COR-L47 (cell line): Measurements from ENCODE around the gene GFOD1.
"Not testable (repeated sequence)": the region's sequence is repeated elsewhere in the genome, so short reads cannot be mapped to it uniquely, and the experiment has no call there.

Experiments
- DNase-seq: peaks from one replicate; lab custom pipeline; 2025; lab: John Stamatoyannopoulos, UW

GFOD1 gene

DNA sequence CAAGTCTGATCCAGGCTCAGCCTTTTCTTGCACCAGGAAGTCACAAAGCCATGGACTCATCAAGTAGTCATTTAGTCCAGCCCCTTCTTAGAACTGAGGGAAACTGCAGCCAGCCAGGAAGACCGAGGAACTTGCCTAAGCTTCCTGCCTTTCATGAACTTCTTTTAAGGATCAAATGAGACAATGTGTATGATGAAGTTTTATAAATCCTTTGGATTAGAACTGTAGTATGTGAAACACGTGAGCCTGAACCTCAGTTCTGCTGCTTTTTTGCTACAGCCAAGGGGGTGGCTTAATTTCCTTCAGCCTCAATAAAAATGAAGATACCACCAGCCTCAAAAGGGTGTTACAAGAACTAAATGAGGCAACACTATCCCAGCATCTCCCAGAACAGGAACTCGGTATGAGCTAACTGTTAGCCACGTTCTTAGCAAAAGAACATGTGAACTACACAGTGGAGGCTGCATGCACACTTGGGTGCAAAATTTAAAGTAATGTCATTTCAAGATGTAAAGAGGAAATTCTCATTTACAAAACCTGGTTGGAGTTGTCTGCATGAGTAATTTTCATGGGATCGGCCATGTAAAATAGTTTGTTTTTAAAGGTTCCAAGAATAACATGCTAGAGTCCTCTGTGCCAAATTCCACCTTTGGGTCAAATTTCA, 83.0 kb downstream of the GFOD1 start:
- no peak for DNase-seq

DNA sequence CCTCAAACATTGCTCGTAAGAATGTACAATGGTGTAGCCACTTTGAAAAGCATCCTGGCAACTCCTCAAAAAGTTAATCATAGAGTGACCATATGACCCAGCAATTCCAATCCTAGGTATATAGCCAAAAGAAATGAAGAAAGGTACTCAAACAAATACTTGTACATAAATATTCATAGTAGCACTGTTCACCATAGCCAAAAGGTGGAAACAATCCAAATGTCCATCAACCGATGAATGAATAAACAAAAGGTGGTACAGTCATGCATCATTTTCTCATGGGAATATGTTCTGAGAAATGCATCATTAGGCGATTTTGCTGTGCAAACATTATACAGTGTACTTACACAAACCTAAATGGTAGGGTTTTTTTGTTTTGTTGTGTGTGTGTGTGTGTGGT, 84.7 kb downstream of the GFOD1 start:
- DNase-seq = no peak

DNA sequence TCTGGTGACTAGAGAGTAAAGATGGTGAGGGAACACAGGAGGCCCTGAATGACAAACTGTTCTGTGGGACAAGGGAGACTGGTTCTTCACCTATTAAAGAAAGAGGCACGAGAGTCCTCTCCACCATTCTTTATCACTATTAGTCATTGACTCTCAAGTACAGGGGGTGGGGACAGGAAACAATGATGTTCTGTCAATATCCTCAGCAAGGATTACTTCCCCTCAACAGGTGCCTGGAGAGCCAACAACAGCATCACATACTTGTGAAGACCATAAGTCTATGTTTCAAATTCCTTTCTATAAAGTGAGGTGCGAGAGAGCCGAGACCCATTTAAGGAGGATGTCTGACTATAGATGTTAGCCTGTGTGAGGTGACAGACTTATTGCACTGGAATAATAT, 86.6 kb downstream of the GFOD1 start:
- DNase-seq = no peak

DNA sequence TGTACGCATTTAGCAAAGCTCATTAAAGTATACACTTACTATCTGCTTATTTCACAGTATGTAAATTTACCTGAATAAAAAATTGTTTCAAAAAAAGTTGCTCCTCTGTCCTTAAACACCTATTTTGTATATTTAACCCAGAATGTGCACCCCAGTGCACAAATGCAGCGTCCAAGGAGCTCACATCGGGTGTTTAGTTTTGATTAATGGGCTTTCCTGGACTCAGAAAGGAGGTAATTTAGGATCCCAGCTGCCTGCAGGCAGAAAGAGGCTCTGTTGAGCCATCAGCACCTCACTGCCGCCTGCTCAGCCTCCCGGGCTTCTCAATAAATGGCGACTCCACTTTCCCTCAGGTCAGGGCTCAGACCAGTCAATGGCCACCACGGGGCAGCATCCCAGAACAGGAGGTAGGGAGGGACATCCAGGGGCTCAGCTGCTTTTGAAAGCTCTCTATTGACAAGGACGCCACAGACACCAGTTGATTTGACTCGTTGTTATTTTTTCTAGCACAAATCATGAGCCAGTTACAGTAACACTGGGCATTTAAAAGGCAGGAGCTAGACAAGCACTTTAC, 88.9 kb downstream of the GFOD1 start:
- no peak for DNase-seq

DNA sequence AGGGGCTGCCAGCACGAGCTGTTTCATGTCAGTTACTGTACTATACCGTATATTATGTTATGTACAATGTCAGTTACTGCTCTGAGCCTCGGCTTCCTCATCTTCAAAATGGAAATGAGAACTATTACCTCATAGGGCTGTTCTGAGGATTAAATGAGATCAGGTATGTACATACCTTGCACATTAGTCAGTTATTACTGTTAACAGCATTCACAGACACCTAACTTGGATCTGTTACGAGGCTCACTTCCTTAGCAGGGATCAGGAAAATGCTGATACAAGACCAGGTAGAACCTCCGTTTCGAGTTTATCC, 89.4 kb downstream of the GFOD1 start:
- DNase-seq = no peak

DNA sequence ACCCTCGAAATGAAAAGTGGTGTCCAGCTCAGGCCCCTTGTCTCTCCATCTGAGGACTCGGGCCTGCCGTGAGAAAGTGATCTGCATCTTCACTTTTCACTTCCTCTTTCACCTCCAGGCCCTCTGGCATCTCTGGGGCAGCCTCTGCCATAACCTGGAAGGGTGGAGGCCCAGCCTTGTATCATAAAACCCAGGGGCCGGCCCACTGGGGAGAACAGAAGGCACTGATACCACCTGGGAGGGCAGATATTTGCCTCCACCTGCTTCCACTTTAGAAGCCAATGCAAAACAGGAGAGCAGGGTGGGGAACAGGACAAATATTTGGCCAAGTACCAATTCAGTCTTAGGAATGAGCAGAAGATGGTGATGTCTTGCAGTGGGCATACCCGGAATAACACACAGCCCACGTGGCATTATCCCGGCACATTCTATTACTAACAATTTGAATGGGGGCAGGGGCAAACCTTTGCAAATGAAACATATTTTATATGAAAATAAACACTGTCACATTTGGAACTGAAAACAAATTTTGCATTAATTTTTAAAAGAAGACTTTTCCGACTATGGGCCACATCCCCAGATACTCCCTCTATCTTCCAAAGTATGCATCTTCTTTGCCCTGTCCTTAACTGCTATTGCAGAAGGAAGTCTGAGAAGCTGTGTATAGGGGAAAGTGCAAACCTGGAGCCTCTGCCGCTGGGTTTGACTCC, 89.9 kb downstream of the GFOD1 start:
- no peak for DNase-seq

DNA sequence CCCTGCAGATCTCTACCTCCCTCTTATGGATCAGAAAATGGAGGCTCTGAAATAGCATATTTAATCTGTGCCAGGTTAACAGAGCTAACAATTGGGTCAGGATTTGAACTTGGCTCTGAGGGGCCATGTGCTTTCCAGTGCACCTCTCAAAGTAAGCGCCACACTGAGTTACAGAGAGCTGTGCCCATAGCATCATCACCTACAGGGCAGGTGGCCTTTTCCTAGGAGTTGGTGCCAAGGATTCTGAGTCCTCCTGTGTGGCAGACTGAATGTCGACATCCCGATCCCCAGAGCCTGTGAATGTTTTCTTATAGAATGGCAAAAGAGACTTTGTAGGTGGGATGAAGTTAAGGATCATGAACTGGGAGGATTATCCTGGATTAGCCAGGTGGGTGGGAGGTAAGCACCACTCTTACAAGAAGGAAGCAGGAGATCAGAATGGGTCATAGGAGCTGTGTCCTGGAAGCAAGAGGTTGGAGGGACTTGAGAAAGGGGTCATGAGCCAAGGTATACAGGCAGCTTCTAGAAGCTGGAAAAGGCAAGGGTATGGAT, 91.1 kb downstream of the GFOD1 start:
- DNase-seq = no peak

DNA sequence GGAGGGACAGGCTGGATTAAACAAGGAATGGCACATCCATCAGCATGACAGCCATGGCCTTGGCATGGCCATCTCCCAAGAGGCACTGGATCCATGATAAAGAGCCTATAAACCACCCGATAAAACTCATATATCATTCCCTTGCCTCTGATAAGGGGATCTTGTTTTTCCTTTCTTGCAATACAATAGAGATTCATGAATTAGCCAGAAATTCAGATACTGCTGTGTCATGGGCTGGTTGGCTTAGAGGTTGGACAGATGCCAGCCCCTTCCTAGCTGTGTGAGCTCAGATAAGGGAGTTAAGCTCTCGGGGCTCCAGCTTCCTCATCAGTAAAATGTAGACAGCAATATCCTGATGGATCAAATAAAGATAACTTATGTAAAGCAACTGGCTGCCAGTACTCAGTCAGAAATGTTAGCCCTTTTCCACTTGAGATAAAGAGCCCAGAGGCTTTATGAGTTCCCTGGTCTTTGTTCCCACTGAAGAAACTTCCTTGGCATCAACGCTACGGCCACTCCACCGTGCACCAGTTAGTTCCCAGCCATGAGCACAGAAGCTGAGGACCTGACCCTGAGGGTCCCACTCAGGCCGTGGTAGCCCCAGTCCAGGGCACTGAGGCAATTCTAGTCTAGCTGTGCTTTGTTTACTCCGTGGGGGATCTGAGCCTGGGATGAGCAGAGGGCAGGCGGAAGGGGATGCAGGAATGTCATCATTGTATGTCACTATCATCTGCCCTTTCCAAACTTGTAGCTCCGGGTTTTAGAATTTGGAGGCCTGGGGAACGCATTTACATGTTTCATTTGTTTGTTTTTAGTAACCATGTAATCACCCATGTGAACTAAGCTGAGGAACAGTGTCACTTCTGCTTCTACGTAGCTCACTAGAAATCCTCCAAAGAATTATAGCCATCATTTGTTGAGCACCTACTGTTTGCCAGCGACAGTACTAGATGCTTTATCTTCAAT, 91.8 kb downstream of the GFOD1 start:
- DNase-seq = no peak

DNA sequence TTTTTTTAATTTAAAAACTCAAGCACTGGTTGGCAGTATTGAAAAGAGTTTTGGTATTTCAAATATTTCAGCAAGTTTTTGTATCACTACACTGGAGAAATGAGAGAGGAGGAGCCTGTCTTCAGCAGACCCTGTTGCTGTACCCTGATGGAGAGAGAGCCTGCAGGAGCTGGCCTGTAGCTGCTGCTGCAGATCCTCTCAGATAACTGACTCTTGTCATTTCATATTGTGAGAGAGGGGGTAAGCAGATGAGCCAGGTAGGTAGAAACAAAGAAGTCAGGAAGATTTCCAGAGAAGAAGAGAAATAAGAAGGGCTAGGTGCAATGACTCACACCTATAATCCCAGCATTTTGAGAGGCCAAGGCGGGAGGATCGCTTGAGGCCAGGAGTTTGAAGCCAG, 94.9 kb downstream of the GFOD1 start:
- DNase-seq = no peak

DNA sequence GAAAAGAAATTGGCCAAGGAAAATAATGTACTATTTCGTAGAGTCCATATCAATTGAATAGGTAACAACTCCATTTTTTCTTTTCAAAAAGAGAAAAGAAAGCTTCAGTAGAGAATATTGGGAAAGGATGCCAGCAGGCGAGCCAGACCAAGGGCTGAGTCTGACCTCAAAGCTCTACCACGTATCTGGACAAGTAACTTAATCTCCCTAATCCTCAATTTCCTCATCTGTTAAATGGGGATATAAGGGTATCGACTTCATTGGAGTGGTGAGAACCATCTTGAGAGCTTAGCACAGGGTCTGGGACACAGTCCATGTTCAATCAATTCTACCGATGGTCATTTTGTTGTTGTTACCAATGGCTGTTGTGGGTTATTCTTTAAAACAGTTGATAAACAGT, 95.9 kb downstream of the GFOD1 start:
- no peak for DNase-seq

DNA sequence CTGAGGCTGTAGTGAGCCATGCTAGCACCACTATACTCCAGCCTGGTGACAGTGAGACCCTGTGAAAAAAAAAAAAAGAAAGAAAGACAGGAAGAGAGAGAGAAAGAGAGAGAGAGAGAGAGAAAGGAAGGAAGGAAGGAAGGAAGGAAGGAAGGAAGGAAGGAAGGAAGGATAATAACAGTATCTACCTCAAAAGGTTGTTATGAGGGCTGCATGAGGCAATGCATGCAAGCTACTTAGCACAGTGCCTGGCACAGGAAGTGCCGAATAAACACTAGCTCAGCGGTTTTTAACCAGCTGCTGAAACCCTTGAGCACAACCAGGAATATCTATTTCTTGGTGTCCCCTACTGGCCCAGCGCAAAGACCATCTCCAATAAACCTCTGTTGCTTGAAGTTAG, 96.7 kb downstream of the GFOD1 start:
- DNase-seq = no peak

DNA sequence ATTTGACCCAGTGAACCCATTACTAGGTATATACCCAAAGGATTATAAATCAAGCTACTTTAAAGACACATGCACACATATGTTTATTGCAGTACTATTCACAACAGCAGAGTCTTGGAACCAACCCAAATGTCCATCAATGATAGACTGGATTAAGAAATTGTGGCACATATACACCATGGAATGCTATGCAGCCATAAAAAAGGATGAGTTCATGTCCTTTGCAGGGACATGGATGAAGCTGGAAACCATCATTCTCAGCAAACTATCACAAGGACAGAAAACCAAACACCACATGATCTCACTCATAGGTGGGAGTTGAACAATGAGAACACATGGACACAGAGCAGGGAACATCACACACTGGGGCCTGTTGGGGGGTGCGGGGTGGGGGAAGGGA, 98.2 kb downstream of the GFOD1 start:
- not testable (repeated sequence) for DNase-seq

DNA sequence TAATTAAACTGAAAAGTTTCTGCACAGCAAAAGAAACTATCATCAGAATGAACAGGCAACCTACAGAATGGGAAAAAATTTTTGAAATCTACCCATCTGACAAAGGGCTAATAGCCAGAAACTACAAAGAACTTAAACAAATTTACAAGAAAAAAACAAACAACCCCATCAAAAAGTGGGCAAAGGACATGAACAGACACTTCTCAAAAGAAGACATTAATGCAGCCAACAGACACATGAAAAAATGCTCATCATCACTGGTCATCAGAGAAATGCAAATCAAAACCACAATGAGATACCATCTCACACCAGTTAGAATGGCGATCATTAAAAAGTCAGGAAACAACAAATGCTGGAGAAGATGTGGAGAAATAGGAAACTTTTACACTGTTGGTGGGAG, 98.6 kb downstream of the GFOD1 start:
- not testable (repeated sequence) for DNase-seq

DNA sequence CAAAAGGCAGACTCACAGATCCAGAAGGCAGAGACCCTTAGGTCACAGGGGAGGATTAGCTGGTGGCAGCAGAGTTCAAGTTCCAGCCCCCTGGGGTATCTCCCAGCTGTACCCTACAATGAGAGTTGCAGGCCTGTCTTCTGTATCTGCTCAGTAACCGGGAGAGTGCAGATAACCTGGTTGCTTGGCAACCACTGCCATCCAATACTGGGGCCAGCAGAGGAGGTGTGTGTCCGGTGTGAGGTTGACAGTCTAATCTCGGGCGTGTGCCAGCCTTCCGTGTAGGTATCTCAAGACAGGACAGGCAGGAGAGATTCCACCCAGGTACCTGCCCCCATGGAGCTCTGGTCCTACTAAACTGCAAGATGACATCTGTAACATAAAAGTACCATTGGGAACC, 102.4 kb downstream of the GFOD1 start:
- DNase-seq = no peak

DNA sequence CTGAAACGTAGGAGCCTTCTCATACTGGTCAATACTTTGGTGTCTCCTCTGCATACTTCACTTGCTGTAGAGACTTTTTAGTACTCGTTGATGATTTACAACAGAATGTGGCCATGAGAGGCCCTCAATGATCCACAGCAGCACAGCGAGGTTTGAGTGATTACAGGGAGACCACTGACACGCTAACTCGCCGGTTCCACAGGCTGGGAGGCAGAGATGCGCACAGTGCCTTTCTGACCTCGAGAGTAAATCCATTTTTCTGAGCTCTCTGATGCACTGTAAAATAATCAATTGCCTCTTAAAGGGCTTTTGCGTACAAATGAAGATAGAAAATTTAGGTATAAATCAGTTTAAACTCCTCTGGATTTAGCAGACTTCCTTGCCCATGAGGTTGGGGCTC, 102.9 kb downstream of the GFOD1 start:
- DNase-seq = no peak

DNA sequence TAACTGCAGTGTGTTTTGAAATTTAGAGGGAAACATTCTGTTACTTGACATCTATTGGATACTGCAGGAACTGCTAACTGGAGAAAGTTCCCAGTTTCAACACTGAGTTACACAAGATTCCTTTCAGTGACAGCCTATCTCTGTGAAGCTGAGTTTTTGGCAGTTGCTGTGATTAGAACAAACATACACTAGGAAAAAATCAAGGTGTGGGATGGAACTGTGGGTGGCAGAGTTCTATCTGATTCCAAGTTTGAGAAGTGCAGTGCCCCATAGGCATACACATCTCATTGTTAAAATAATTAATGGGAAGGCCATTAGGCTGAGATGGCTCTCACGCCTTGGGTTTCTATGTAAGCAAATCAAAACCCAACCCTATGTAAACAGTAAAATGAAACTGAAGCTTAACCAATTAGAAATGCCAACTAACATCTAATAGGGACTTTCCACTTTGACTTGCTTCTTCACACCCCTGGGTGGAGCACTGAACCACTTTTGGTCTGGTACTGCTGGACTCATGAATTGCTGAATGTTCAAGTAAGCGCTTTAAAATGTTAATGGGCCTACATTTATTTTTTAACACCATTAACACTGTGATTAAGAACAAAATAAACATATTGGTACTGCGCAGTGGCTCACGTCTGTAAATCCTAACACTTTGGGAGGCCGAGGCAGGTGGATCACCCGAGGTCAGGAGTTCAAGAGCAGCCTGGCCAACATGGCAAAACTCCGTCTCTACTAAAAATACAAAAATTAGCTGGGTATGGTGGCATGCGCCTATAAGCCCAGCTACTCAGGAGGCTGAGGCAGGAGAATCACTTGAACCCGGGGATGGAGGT, 103.9 kb downstream of the GFOD1 start:
- peak; percentile 74 for DNase-seq

DNA sequence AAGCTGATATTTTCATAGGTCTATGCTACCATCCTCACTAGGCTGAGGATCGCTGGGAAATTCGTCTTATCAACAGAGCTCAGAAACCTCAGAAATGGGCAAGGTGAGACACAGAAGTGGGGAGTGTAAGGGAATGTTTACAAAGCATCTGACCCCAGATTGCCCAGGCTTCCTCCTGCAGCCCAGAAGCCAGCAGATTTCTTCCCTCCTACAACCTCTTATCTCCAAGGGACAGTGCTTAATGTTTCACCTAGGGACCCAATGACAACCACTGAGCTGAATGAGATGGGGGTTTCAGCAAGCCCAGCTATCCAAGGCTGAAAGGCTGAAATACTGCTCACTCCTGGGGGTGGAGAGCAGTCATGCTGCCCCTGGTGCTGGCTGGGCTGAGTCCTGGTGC, 106.6 kb downstream of the GFOD1 start:
- DNase-seq = no peak

DNA sequence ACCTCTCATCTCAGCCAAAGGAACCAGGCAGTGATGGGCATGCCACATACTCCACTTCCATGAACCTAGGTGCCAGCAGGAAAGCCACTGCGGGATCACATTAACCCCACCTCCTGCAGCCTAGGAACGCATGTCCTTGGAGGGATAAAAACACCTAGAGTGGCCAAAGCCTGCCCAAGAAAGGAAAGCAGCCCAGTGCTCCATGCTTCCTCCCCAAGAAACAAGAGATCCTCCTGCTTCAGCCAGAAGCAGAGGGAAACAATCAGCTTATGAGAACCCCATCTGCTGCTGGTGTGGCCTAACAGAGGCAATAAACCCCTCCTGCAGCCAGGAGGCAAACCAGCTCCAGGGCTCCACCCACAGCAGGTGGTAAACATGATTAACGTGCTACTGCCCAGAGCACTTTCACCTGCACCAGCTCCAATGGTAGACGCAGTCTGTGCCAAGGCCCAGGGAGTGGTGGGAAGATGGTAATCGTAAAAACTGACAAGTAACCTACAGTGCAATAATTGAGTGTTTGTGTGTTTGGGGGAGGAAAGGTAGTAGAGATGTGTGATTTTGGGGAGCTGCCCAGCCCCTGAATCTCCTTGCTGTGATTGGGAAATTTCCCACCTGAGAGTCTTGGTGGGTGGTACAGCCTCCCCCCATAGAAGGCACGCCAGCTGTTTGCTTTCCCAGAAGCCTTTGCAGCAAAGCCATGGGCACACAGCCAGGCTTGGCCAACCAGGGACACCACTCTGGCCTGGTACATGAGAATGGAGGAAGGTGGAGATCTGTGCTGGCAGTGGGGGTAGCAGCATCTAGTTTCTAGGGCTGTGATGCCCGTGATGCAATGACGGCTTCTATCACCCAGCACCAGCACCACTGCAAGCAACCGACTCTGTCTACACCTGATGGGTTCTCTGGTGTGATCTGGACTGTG, 108.5 kb downstream of the GFOD1 start:
- DNase-seq = peak; percentile 85

DNA sequence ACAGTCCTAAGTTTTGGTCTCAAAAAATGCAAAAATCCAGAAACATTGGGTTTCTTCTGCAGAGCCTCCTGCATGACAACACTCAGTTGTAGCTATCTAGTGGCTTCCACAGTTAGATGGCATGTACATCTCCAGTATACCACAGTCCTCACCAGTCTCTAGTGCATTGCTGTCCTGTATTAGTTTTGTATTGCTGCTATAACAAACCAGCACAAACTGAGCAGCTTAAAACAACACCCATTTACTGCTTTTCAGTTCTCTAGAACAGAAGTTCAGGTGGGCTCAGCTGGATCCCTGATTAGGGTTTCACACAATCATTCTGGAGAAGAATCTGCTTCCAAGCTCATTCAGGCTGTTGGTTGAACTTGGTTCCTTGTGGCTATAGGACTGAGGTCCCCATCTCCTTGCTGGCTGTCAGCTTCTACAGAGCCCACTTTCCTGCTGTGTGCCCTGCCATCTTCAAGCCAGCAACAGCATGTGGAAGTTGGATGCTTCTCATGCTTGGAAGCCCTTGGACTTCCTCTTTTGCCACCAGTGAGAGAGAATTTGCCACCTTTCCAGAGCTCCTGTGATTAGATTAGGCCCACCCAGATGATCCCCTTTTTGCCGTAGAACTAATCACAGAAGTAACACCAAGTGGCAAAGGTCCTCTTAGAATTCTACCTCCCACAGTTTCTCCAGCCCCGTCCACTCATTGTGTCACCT, 110.2 kb downstream of the GFOD1 start:
- DNase-seq = no peak
